HG03378 (cell line): Measurements from ENCODE around the gene BLVRA.
"Not testable (repeated sequence)": the region's sequence is repeated elsewhere in the genome, so short reads cannot be mapped to it uniquely, and the experiment has no call there.

Experiments
- ATAC-seq: cut with Tn5 transposase; IDR thresholded peaks from one replicate; pipeline ENCODE4 v1.9.1; 2021; ENCODE audit warnings: mild to moderate bottlenecking, moderate library complexity; ENCODE audit not compliant: unreplicated experiment

BLVRA gene, protein sequence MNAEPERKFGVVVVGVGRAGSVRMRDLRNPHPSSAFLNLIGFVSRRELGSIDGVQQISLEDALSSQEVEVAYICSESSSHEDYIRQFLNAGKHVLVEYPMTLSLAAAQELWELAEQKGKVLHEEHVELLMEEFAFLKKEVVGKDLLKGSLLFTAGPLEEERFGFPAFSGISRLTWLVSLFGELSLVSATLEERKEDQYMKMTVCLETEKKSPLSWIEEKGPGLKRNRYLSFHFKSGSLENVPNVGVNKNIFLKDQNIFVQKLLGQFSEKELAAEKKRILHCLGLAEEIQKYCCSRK

DNA sequence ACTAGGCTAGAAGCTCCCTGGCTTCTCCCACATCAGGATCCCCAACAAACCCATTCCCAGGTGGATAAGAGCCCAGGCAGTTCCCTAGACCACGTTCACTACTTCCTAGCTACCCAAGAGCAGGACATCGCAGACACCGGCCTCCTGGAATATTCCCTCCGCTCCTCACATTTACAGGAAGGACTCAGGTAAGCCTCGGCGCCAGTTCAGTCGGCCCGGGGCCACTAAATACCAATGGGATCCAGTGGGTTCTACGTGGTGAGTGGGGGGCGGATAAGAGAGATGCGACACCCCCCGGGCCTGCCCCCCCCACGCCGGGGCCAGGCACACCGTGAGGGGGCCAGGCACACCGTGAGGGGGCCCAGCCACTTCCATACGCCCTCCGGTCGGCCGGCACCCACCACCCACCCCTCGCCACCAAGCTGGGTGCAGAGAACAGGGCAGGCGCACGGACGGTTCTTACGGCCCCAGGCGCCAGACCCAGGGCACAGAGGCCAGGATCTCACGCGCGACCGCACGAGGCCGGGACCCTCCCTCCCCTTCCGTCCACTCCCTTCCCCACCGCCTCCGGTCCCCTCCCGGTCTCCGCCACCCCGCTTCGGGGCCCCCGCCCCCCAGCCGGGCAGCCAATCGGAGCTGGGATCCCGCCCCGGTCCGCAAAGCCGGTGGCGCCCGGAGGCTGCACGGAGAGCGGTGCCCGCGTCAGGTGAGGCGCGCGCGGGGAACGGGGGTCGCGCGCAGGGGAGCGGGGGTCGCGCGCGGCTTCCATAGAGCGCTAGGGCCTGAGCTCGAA, at the start of gene BLVRA:
Gene BLVRA (plus strand): TSS at position 652 of the 793 bp plus-strand sequence. CDS start 12,479 bp downstream, outside the sequence.
- peak; percentile 38 for ATAC-seq

DNA sequence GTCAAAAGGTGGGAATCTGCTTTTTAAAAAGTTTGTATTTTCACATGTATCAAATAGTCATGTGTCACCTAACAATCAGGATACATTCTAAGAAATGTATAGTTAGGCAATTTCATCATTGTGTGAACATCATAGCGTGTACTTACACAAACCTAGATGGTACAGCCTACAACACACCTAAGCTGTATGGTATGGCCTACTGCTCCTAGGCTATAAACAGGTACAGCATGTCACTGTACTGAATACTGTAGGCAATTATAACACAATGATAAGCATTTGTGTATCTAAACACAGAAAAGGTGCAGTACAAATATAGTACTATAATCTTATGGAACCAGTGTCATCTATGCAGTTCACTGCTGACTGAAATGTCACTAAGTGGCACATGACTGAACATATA, 47.0 kb upstream of the BLVRA start:
- ATAC-seq = no peak

DNA sequence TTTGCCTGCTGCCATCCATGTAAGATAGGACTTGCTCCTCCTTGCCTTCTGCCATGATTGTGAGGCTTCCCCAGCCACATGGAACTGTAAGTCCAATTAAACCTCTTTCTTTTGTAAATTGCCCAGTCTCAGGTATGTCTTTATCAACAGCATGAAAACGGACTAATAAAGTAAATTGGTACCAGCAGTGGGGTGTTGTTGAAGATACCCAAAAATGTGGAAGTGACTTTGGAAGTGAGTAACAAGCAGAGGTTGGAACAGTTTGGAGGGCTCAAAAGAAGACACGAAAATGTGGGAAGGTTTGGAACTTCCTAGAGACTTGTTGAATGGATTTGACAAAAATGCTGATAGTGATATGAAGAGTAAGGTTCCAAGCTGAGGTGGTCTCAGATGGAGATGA, 42.5 kb upstream of the BLVRA start:
- not testable (repeated sequence) for ATAC-seq

DNA sequence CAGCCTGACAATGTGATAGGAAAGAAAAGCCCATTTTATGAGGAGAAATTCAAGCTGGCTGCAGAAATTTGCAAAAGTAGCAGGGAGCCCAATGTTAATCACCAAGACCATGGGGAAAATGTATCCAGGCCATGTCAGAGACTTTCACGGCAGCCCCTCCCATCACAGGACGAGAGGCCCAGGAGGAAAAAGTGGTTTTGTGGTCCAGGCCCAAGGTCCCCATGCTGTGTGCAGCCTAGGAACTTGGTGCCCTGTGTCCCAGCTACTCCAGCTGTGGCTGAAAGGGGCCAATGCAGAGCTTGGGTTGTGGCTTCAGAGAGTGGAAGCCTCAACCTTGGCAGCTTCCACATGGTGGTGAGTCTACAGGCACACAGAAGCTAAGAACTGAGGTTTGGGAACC, 41.9 kb upstream of the BLVRA start:
- no peak for ATAC-seq

DNA sequence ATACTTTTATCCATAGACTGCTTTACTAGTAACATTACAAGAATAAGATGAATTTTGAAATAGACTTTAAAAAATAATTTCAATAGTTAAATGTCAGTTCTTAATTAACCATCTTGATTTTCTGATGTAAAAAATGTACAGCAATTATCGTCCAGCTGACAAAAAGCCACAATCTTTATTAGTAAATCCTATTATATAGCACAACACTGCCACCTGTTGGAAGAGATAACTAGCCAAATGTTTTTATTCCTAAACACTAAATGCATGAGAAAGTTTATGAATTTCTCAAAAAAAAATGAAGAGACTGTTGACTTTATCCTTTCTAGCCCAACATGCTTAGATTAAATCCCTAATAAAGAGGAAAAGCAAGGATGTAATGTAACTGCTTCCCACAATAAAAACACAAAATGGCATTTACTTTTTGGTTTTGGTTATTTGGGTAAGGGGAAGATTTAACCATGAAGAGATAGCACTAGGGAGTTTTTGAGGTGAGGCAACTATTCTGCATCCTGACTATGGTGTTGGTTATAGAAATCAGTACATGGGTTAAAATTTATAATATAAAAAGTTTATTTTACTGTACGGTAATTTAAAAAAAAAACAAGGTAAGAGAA, 37.2 kb upstream of the BLVRA start:
- no peak for ATAC-seq

DNA sequence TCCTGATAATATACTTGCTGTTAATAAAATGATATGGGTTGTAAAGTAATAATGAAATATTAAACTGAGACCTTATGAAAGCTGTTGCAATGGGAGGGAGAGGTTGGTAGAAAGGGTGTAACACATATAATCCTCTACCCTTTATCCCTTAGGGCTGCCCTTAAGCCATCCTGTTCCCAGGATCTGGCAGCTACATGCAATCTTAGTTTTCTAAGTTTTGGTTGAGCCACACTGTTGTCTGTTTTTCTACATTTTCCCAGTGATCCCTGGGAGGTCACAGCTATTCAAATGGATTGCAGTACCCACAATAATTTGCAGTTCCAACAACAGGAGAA, 35.5 kb upstream of the BLVRA start:
- no peak for ATAC-seq

DNA sequence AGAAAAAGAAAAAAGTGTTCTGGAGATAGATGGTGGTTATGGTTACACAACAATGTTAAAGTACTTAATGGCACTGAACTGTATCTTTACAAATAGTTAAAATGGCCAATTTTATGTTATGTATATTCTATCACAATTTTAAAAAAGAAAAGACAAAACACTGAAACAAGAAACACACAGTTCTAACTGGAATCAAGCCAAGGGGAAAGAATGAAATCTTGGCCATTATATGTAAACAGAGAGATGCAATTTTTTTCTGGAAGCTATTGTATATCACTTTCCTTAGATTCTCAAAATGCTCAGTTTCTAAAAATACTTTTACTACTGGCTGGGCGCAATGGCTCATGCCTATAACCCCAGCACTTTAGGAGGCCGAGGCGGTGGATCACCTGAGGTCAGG, 33.2 kb upstream of the BLVRA start:
- ATAC-seq = no peak

DNA sequence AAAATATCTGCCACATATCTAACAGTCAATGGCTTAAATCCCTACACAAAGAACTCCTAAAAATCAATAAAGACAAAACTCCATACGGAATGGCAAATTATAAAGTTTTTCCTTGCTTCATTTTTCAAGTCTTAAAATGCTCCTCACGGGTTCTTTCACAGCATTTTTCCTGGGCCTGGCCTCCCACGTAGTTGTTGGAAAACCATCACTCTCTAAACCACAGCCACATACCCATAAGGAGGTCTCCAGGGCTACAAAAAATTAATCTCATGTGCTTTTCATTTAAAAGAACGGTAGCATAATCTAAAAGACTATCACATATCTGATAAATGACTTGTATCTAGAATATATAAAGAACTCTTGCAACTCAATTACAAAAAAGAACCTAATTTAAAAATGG, 32.0 kb upstream of the BLVRA start:
- no peak for ATAC-seq

DNA sequence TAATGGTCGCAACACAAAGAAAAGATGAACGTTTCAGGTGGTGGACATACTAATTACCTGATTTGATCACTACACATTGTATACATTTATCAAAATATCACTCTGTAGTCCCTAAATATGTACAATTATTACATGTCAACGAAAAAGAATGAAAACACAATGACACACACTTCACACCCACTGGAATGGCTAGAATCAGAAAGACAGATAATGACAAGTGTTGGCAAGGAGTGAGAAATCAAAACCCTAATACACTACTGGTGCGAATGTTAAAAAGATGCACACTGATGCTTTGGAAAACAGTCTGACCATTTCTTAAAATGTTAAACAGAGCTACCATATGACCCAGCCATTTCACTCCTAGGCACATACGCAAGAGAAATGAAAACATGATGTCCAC, 31.5 kb upstream of the BLVRA start:
- no peak for ATAC-seq

DNA sequence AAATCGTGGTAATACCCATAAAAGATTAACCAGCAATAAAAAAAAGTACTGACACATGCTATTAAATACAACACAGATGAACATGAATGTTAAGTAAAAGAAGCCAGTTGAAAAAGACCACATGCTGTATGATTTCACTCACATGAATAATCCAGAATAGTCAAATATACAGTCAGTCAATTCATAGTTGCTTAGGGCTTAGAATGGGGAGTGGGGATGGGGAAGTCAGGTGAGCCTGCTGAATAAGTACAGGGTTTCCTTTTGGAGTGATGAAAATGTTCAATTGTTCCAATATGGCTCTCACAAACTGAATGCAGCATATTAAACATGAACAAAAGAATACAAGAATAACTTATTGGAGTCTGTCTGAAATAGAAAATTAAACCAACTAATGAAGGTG, 31.0 kb upstream of the BLVRA start:
- no peak for ATAC-seq

DNA sequence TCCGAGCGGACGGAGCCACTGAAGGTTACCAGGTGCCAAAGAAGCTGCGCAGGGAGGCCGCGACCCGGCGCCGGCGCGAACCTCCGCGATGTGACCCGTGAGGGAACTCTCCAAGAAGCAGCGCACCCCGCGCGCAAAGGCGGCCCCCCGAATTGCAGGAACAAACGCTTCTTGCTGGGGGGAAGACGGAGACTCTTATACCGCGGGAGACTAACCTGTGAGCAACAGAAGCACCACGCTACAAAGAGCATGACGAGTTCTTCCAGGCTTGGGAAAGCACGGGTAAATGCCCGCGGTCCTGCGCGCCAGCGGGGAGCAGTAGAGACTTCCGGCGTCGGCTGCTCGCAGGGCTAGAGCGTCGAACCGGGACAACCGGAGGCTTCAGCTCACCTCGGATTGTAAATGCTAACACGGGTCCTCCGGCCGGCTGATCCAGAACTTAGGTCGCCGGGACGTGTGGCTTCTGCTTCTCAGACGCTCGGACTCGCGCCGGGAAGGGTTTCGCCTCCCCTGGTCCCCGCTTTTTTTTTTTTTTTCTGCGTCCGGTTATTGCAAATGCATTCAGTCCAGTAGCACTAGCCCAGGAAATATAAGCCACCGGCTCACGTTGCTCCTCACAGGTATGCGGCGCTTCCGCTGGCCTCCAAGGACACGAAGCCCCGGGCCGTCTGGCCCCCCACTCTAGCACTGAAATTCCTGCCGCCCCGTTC, 29.1 kb upstream of the BLVRA start, which contains the start of gene COA1:
Gene COA1 (minus strand): TSS at position 310 of the 710 bp plus-strand sequence. CDS start 80,909 bp downstream, outside the sequence.
- peak; percentile 69 for ATAC-seq

DNA sequence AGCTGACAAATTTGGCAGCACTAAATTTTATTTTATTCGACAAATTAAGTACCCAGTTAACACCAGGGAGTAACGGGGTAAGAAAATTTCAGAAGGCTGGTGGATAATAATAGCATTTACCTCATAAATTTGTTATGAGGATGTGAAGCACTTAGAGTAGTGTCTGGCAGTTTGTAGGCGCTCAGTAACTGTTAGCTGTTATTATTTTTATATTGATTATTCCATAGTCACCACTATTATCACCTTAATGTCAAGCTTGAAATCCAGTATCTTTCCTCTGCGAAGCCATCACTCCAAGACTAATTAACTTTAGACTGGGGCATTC, 28.6 kb upstream of the BLVRA start:
- ATAC-seq = no peak

DNA sequence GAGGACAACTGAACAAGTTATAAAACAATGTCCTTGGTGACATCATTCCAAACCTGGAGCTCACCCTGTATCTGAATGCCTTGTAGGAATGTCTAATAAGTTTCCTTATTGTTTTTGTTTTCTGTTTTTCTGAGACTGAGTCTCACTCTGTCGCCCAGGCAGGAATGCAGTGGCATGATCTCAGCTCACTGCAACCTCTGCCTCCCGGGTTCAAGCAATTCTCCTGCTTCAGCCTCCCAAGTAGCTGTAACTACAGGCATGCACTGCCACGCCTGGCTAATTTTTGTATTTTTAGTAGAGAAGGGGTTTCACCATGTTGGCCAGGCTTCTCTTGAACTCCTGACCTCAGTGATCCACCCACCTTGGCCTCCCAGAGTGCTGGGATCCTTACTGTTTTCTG, 27.0 kb upstream of the BLVRA start:
- not testable (repeated sequence) for ATAC-seq

DNA sequence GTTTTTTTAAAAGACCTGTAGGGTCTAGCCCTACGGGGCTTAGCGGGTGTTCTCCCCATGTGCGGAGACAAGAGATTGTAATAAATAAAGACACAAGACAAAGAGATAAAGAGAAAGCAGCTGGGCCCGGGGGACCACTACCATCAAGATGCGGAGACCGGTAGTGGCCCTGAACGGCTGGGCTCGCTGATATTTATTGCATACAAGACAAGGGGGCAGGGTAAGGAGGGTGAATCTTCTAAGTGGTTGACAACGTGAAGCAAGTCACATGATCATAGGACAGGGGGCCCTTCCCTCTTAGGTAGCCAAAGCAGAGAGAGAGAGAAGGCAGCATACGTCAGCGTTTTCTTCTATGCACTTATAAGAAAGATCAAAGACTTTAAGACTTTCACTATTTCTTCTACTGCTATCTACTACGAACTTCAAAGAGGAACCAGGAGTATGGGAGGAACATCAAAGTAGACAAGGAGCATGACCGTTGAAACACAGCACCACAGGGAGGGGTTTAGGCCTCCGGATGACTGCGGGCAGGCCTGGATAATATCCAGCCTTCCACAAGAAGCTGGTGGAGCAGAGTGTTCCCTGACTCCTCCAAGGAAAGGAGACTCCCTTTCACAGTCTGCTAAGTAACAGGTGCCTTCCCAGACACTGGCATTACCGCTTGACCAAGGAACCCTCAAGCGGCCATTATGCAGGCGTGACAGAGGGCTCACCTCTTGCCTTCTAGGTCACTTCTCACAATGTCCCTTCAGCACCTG, 23.7 kb upstream of the BLVRA start:
- ATAC-seq = not testable (repeated sequence)

DNA sequence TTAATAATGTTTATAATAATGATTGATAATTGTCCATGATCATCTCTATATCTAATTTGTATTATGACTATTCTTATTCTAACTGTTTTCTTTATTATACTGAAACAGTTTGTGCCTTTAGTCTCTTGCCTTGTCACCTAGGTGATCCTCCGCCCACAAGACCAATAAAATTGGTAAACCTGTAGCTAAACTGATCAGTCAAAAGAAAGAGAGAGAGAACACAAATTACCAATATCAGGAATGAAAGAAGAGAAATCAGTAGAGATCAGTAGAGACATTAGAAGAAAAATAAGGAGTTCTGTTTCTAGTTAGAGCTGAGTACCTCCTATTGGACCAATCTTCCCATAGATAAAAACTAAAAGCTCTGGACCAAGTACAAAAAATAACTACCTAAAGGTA, 23.1 kb upstream of the BLVRA start:
- peak; percentile 14 for ATAC-seq

DNA sequence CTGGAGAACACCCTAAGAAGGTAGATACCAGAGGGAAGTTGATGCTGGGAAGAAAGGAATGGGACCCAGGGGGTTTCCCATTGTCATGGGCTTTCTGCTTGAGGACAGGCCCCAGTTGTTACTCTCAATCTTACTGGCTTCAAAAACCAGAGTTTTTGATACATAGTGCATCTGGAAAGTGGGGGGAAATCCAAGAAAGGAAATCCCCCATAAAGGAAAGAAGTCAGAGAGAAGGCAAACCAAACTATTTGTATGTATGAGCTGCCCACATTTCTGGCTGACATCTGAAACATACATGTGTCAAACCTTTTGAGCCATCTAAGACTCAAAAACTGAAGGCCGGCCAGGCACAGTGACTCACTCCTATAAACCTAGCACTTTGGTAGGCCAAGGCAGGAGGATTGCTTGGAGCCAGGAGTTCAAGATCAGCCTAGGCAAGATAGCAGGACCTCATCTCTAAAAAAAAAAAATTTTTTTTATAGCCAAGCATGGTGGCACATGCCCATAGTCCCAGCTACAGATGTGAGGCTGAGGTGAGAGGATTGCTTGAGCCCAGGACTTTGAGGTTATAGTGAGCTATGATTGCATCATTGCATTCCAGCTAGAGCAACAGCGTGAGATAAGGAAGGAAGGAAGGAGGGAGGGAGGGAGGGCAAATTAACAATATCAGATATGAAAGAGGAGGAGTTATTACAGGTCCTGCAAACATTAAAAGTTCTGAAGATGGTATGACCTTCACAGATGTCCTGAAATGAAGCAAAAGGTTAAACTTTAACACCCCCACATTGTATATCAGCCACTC, 22.5 kb upstream of the BLVRA start:
- ATAC-seq = peak; percentile 71

DNA sequence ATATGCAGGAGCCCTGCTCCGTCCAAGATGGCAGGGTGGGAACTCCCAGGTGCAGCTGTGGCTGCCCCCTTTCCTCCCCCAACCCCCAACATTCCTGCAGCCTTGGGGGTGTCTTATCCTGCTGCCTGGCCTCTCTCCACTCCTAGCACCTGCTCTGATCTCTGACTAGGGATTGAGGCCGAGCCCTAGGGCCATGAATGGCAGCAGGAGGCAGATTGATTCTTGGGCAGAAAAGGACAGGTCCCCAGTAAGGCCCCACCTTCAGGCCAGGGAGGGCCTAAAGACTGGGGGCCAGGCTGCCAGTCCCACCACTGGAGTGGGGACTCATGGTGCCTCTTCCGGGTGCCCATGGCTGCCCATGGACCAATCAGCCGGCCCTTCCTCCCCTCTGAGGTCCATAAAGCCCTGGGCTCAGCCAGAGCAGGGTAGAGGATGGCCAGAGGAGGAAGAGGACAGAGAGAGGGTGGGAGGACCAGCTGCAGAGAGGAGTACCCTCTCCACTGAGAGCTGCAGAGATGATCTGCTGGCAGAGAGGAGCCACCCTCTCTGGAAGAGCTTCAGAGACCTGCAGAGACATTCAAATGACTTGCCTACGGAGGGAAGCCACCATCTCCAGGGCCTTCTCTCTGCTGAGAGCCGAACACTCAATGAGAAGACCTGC, 20.9 kb upstream of the BLVRA start:
- ATAC-seq = no peak

DNA sequence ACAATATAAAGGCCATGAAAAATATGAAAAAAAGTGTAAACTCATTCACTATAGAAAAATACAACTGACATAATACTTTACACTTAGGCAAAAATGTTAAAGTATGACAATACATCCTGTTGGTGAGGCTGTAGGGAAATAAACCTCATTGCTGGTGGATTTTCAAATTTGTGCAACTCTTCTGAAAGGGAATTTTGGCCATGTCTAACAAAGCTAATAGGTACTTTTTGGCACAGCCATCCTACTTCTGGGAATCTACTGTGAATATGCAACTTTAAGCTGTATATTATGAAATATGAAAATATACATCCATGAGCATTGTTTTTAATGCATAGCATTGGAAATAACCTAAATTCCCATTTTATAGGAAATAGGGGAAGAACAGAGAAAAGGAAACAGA, 15.8 kb upstream of the BLVRA start:
- no peak for ATAC-seq

DNA sequence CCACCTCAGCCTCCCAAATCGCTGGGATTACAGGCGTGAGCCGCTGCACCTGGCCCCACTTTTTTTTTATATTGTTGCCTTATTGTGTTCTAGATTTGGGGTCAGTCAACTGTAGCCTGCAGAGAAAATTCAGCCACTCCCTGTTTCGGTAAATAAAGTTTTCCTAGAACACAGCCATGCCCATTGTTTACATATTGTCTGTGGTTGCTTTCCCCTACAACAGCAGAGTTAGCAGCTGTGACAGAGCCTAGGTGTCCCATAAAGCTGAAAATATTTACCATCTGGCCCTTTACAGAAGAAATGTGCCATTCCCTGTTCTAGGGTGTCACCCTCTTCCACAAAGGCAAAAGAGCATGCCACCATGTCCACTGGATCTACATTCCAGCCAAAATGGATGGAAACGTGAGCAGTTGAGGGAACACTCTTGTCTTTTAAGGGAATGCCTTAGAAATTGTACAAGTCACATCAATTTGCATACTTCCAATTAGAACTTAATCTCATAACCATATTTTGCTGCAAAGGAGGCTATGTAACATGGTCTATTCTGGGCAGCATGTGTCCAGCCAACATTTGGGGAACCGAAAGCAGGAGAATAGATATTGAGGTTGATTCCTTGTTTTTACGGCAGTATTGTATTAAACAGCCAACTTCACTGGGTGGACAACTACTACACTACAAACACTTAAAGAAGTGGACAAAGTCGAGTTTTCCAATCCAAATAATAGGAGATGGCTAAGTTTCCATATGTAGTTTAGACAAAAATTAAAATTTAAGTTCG, 11.0 kb upstream of the BLVRA start:
- ATAC-seq = no peak
